Thoracic aorta endothelial cell (primary cell): ENCODE data around the gene TMA7. TPM values are rescaled to one million over a fixed set of nuclear protein-coding genes. Genes with fewer than 3 reads are reported as not detected.

Source experiments
- total RNA-seq: library from RNA; depleted of rRNA; stranded (reverse); fragments of >200 nt; gene quantifications from 2 replicates; pipeline ENCODE4 v1.2.3, GENCODE V29; 2012

The TMA7 gene
- 317 and 433 TPM in 2 replicates for total RNA-seq

DNA sequence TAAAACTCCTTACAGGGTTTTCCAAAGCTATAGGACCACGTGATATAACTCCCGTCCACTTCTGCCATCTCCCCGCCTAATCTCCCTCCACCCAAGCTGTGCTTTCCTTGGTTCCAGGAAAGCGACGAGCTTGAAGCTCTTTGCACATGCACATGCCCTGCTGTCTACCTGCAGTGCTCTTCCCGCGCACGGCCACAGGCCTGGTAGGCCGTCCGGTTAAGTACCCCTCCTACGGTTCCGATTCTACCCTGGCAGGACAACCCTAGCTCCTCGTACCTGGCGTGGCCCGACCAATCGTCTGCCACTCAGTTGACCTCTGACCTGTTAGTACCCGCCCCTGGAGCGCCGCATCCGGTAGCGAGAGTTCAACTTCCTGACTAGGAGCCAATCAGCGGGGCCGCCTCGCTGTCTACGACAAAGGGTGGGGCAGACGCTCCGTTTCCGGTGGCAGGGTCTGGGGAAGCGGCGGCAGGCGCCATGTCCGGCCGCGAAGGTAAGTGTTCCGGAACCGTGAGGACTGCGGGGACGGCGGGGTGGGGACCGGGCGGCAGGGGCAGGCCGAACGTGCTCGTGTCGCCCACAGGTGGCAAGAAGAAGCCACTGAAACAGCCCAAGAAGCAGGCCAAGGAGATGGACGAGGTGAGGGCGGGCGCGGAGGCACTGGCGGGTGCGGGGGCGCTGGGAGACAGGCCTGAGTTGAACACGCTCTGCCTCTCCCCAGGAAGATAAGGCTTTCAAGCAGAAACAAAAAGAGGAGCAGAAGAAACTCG is at the start of gene TMA7, which contains the start of gene CCDC51:
TMA7 (plus strand) TSS at position 438 of the 770 bp plus-strand sequence; CDS start at position 478, 40 bp downstream.
CCDC51 (minus strand) TSS at position 300 of the 770 bp plus-strand sequence. CDS start 4,991 bp downstream, outside the sequence.

DNA sequence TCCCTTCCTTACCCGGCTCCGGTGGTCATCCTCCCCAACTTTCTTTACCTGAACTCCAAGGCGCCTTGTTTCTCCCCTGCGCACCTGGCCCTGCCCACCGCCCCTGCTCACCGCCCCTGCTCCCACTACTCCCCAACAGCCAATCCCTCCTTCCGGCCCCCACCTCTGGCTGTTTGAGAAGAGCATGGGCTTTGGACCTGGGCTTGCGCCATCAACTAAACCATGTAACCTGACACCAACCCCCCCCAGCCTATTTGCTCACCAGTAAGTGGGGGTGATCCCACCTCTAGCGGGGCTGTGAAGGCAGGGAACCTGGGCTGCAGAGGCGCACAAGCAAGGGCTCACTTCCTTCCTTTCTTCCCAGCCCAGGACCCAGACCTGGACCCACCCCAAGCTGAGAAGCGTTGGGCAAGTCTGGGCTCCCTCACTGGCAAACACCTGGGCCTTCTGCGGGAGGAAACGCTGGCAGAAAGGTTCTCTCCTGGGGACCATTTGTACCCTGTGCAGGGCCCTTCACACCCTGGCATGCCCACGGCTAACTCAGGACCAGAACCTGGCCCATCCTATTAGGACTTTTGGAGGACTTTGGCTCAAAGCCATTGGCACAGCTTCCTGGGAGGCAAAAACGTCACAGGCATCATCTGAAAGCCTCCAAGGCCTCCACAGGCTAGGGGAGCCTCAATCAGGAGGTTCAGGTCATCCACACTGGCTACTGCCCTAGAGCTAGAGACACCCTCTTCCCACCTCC is 9.9 kb upstream of the TMA7 start, which contains the start of gene PLXNB1:
PLXNB1 (minus strand) TSS at position 127 of the 748 bp plus-strand sequence. CDS start 5,475 bp downstream, outside the sequence.

DNA sequence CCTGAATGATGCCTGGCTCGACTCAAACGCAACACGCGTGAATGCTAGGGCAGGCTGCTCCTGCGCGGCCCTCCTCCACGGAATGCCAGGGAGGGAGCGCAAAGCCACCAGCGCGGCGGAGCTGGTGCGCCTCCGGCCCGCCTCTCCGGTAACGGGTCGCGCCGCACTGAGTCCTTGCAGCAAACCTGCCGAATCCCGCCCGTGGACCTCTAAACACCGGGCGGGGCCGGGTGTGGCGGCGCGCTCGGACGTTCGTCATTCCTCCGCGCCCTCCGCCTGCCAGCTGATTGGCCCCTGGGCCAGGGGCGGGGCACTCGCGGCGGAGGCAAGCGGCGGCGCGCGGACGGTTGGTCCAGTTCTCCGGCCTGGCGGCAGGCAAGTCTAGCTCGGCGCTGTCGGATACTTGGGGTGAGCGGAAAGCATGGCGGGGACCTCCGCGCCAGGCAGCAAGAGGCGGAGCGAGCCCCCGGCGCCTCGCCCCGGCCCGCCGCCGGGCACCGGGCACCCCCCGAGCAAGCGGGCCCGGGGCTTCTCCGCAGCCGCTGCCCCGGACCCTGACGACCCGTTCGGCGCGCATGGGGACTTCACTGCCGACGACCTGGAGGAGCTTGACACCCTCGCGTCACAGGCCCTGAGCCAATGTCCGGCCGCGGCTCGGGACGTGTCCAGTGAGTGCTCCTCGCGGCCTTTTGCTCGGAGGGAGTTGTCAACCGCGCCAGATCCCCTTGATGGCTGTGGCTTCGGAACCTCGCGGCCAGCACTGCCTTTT is 6.6 kb downstream of the TMA7 start, which contains the start of gene ATRIP:
ATRIP (plus strand) TSS at position 313 of the 769 bp plus-strand sequence; CDS start at position 422, 109 bp downstream.

Other genes with a start within 250 kb of the TMA7 start
- not detected in 2 replicates for gene CAMP, start 216.8 kb upstream of the TMA7 start, total RNA-seq
- 11.5 and 11.8 TPM in 2 replicates for gene ZNF589, start 199.2 kb upstream of the TMA7 start, total RNA-seq
- gene NME6, start 138.9 kb upstream of the TMA7 start, total RNA-seq: 23.5 and 25.1 TPM in 2 replicates
- gene SPINK8, start 106.6 kb upstream of the TMA7 start, total RNA-seq: not detected in 2 replicates
- gene FBXW12, start 68.0 kb upstream of the TMA7 start, total RNA-seq: not detected in 2 replicates
- 25.5 and 26.7 TPM in 2 replicates for gene PLXNB1, start 10.2 kb upstream of the TMA7 start, total RNA-seq
- 11.2 and 13.1 TPM in 2 replicates for gene CCDC51, start 138 bp upstream of the TMA7 start, total RNA-seq
- 13.1 and 13.6 TPM in 2 replicates for gene ATRIP, start 6.5 kb downstream of the TMA7 start, total RNA-seq
- 94.9 and 124 TPM in 2 replicates for gene SHISA5, start 63.9 kb downstream of the TMA7 start, total RNA-seq
- 2.8 and 4.5 TPM in 2 replicates for gene PFKFB4, start 116.5 kb downstream of the TMA7 start, total RNA-seq
- gene UCN2, start 123.5 kb downstream of the TMA7 start, total RNA-seq: not detected in 2 replicates
- gene COL7A1, start 155.1 kb downstream of the TMA7 start, total RNA-seq: 0.13 and 0.14 TPM in 2 replicates
- 276 and 300 TPM in 2 replicates for gene UQCRC1, start 169.4 kb downstream of the TMA7 start, total RNA-seq
- gene TMEM89, start 181.5 kb downstream of the TMA7 start, total RNA-seq: not detected in 2 replicates
- 15.3 and 21.5 TPM in 2 replicates for gene SLC26A6, start 195.2 kb downstream of the TMA7 start, total RNA-seq
- 0.27 and 0.29 TPM in 2 replicates for gene CELSR3, start 222.6 kb downstream of the TMA7 start, total RNA-seq
- gene NCKIPSD, start 245.7 kb downstream of the TMA7 start, total RNA-seq: 10.9 and 11.0 TPM in 2 replicates